ENCODE measurements around the gene PCBP4.

PCBP4 gene

GRCh38 chr3:51954713-51955112, 12.5 kb downstream of the PCBP4 start:
- no peak for DNase-seq

- DNase-seq, result no peak
Measured at GRCh38 chr3:51954105-51954504, 13.1 kb downstream of the PCBP4 start.

- no peak for DNase-seq
Measured at GRCh38 chr3:51953445-51953844, 13.8 kb downstream of the PCBP4 start.

- DNase-seq, result no peak
Measured at GRCh38 chr3:51950899-51951298, 16.4 kb downstream of the PCBP4 start.

GRCh38 chr3:51949121-51949520, 18.1 kb downstream of the PCBP4 start:
- DNase-seq, result no peak

- DNase-seq, result no peak
Measured at GRCh38 chr3:51948016-51948580, 19.2 kb downstream of the PCBP4 start.

GRCh38 chr3:51947215-51947900, 19.9 kb downstream of the PCBP4 start:
- no peak for DNase-seq

GRCh38 chr3:51946796-51947195, 20.5 kb downstream of the PCBP4 start:
- no peak for DNase-seq

- DNase-seq, result no peak
Measured at GRCh38 chr3:51945926-51946705, 21.1 kb downstream of the PCBP4 start.

- DNase-seq, result no peak
Measured at GRCh38 chr3:51945031-51945840, 22.0 kb downstream of the PCBP4 start.

- no peak for DNase-seq
Measured at GRCh38 chr3:51944451-51945021, 22.7 kb downstream of the PCBP4 start.

GRCh38 chr3:51943451-51944391, 23.5 kb downstream of the PCBP4 start:
- DNase-seq, result no peak

GRCh38 chr3:51942603-51943450, 24.4 kb downstream of the PCBP4 start:
- DNase-seq, result peak; percentile 42

- peak; percentile 99 for DNase-seq
Measured at GRCh38 chr3:51941798-51942602, 25.3 kb downstream of the PCBP4 start, which contains the start of the genes PARP3 and RRP9. Gene PARP3 (plus strand): TSS chr3:51942363. CDS start chr3:51943356, 993 bp downstream. Gene RRP9 (minus strand): TSS chr3:51941904. CDS start chr3:51941867, 37 bp downstream.

GRCh38 chr3:51941463-51941797, 25.8 kb downstream of the PCBP4 start:
- DNase-seq, result no peak

GRCh38 chr3:51940648-51941462, 26.4 kb downstream of the PCBP4 start:
- DNase-seq, result no peak

- DNase-seq, result no peak
Measured at GRCh38 chr3:51938780-51939425, 28.4 kb downstream of the PCBP4 start.
